ENCODE results near the gene EPDR1.
"Not testable (repeated sequence)": the region's sequence is repeated elsewhere in the genome, so short reads cannot be mapped to it uniquely, and the experiment has no call there.

The EPDR1 gene

DNA sequence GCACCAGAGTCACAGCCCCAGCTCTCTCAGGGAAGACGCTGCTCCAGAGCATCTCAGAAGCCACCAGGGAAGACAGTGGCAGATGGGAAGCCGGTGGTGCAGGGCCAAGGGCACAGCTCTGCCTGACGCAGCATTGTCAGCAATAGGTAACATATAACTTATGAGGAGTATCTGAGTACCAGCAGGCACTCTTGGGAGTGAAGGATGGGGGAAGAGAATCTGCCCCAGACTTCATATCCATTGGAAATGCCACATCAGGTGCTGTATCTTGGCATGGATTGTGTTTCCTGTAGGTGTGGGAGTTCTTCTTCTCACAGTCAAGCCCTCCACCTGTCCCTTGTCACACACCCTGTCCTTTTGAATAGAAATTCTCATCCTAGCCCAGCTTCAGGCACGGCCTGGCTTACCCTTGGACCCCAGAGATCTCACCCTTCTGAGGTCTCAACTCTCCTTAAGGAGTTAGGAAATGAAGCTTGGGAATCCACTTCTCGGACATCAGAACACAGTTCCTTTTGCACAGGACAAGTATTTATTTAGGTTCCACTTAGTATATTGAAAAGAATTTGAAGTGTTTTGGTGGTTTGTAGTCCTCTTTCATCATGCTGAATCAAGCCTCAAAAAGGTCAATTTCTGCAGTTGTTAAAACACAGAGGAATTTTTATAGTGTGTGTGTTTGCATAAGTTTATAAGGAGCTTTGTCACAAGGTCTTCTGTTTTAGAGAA is 9.9 kb downstream of the EPDR1 start:
- no peak for DNase-seq

DNA sequence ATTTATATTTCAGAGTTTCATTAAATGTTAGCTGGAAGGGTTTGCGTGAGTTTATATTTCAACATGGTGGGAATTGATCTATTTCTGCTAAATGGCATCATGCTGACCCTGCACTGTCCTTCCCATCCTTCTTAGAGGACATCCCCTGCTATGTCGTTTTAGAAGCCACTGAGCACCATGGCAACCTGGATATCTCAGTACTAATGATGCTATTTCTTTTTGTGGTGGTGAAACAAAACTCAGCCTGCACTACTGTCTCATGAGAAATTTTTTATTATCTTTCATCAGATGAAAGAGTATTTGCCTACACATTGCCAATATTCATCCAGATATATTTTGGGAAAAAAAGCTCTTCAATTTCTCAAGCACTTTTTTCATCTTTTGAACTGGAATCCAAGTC is 12.1 kb downstream of the EPDR1 start:
- DNase-seq: no peak

DNA sequence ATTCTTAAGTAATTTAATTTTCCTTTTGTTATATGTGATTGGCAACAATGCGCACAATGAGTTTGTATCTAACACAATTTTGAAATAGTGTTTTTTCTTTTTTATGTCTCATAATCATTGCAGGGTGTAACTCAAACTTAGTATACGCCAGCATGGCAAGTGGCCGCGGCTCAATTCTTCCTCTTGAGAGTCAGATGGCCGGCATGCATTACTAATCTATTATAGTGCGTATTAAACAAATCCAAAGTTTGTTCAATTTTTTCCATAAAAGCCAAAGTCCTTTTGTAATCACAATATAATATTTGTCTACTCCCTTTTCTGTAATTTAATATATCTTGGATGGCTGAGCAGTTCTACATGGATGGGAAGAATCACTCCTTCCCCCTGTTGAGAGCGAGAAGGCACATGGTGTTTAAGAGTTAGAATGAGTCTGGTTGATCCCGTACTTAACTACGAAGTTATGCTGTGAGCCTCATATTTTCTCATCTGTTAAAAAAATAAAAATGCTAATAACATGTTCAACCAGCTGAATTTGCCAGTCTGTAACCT is 12.7 kb downstream of the EPDR1 start:
- DNase-seq: no peak

DNA sequence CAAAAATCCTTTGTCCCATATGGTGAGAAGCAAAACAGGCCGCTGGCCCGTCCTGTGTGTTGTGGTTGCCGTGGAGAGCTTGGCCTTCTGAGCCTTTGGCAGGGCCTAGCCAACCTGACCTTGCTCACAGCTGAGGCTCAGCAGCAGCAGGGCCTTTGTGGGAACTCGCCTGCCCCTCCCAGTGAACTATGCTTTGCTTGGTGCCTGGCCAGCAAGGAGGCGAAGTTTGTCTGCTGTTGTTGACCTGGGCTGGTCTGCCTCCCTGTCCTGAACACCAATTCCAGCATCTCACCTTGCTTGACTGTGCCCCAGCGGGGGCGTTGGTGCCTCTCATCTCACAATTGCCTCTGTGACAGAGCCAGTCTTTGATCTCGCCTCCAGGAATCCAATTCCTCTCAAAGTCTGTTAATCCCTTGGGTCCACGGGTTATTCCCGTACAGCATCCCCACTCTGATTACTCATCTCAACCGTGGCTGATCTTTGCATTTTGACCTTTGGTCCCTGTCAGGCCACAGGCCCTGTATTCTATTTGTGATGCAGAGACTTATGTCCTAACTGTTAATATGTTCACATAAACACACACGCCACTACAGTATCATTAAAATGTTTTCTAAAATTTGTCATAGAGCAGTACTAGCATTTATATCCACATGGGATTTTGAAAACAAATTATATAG is 22.6 kb downstream of the EPDR1 start:
- no peak for DNase-seq

DNA sequence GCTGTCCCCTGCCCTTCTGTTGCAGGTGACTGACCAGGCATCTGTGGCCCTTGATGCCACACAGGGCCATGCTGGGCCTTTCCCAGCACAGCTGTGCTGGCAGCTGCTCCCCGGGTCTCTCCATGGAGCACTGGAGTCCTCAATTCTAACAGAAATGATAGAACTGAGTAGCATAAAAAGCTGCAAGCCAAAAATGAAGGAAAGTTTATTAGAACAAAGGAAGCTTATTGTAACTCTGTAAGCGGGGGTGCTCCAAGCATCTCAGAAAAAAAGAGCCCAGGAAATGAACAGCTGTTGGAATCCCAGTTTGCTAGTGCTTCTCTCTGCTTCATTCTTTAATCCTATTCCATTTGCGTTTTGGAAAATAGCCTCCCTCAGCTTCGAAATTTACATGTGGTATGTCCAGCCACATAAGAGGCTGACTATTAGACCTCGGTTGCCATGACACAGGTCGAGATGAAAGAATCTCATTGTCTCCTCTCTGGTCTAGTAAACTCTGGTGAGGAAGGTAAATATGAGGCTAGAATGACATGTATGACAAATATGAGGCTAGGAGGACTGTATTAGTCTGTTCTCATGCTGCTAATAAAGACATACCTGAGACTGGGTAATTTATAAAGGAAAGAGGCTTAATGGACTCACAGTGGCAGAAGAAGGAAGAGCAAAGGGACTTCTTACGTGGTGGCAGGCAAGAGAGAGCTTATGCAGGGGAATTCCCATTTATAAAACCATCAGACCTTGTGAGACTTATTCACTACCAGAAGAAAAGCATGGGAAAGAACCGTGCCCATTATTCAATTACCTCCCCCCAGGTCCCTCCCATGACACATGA is 23.7 kb downstream of the EPDR1 start:
- DNase-seq: no peak

DNA sequence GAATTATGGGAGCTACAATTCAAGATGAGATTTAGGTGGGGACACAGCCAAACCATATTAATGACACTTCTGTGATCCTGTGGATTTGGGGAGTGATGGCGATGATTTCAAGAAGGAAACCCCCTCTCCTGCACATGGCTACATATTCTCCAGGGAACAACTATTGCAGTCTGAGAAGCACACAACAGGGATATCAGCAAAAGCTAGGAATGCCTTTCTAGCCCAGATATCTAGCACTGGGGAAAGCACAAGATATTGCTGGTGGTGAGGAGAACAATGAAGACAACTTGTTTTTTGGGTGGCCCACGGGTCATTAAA is 24.3 kb downstream of the EPDR1 start:
- no peak for DNase-seq

DNA sequence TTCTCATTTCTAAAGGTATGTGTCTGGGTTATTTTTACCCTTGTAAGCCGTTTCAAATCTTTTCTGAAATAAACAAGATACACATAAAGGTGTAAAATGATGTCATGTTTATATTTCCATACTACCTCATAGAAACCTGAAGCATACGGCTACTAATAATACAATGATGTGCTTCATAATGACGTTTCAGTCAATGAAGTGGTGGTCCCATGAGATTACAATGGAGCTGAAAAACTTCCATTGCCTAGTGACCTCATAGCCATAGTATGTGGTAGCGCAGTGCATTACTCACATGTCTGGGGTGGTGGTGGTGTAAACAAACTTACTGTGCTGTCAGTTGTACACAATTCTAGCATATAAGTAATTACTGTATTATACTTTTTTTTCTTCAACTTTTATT is 24.9 kb downstream of the EPDR1 start:
- DNase-seq: no peak

DNA sequence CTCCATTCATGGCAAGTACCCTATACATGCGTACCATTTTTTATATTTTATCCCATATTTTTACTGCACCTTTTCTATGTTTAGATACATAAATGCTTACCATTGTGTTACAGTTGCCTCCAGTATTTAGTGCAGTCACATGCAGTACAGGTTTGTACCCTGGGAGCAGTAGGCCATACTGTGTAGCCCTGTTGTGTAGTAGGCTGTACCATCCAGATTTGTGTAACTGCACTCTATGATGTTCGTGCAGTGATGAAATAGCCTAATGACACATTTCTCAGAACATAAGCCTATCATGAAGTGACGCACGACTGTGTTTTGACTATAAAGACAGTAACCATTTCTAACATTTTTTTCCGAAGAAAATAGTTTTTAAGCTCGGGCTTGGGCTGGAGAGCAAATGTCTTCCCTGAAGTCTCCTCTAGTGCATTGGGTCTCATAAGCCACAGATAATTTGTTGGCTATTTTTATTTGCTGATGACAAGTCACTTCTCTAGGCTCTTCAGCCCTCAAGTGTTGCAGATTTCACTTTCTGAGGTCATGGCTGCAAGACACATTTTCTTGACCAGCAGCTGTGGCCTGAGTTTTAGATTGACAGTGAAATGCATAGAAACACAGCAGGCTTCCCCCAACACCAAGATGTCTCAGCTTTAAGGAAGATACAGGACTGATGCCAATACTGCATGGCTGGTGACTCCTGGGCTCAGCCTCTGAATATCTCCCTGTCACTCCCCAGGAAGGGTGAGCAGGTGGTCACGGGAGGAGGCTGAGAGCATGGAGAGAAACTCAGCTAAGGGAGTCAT is 26.9 kb downstream of the EPDR1 start:
- no peak for DNase-seq

DNA sequence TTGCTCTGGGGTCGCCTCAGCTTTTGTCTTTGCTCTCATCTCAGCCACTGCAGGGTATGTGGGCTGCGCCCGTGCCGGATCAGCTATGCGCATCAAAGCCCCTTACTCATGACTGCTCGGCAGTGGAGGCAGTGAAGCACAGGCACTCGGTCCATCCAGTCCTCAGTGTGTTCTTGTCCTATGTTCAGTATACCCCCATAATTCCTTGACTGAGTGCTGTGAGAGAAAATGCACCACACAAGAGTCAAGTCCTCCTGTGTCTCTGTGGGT is 27.4 kb downstream of the EPDR1 start:
- no peak for DNase-seq

DNA sequence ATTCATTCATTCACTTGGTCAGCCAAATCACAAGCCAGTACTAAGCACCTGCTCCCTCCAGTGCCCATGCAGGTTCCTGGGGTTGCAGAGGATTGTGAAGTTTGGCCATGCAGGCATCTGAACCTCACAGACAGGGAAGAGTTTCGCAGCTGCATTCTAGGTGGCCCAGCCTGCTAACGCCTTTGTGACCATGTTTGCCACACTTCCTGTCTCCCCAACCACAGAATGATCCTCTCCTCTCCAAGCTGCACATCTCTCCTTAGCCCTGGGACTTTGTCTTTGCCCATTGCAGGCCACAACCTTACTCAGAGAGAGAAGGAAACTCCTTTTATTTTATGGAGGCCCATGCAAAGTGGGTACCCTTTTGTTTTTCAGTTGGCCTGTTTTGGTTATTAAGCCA is 31.8 kb downstream of the EPDR1 start:
- peak in 1 of 4 experiments; percentile 22 for DNase-seq

DNA sequence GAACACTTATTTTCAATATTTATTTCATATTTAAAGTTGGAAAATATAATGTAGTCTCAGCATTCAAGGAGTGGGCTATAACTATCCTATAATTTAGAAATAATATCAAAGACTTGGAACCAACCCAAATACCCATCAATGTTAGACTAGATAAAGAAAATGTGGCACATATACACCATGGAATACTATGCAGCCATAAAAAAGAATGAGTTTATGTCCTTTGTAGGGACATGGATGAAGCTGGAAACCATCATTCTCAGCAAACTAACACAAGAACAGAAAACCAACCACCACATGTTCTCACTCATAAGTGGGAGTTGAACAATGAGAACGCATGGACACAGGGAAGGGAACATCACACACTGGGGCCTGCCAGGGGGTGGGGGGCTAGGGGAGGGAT is 33.8 kb downstream of the EPDR1 start:
- not testable (repeated sequence) for DNase-seq

DNA sequence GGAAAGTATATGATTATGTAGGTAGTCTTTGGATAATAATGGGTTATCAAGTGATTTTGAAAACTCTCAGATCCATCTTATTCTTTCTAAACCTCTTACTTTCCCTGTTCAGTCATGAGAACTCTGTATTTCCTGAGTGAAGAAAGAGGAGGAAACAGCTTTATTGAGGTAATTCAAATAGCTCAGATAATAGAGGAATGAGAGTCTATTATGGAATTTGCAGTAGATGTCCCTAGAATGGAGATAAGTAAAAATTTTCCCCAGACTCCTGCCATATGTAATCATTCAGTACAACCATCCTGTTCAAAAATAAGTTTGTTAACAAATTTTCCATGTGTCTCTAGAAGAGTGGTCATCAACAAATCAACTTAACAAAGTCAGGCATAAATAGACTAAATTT is 36.4 kb downstream of the EPDR1 start:
- DNase-seq: no peak

DNA sequence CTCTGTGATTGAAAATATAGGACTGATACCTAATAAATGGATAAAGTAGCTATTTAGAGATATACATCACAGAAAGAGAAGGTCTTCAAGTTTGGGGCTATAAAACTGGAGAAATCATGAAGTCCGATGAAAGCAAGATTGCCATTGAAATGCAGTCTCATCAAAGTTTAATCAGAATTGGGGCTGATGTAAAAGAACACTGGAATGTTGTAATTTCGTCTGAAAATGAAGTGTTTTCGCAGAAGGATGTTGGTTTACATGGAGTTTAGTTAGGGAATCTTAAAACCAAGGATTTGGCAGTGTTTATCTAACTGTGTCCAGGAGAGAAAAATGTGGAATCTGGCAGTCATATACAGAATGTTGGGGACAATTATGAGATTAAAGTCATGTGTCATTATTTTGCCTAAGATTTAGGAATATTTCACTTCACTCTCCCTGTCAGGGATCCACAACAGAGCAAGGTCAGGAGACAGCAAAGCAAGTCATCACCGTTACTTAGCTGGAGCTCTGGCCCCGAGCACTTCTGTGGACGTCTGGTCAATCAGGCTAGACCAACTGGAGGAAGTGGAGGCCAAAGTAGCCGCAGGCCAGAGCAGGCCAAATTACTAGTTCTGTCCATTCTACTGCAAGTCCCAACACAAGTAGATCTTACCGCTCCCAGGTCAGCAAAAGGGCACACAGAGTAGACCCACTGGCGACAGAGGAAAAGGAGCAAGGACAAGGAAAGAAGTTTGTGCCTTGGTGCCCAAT is 37.0 kb downstream of the EPDR1 start:
- DNase-seq: no peak

DNA sequence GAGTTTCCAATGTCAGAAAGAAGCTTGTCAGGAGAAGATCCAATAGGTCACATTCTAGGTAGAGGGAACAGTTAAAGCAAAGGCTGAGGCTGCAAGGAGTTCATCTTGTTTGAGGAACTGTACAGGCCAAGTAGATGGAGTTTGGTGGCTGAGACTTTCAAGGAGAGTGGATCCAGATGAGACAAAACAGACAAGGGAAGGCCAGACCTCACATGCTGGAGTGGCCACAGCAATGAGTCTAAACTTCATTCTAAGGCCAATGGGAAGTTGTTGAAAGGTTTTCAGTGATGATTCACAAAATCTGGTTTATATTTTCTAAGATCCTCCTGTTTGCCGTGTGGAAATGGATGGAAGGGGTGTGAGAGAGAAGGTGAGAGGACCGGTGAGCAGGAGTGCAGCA is 40.0 kb downstream of the EPDR1 start:
- no peak for DNase-seq

DNA sequence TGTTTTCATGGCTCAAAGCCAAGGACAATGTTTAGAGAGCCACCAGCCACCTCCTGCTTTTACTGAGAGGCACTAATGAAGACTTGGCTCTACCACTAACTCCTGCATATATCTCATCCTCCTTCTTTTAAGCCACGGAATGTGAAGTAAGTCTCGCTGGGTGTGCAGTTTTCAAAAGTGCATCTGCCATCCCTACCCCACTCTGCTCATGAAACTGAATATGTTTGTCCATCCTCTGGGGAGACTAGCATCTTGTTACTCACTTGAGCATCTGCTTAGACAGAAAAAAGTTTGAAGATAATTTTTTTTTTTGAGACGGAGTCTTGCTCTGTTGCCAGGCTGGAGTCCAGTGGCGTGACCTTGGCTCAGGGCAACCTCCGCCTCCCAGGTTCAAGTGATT is 40.8 kb downstream of the EPDR1 start:
- no peak for DNase-seq

DNA sequence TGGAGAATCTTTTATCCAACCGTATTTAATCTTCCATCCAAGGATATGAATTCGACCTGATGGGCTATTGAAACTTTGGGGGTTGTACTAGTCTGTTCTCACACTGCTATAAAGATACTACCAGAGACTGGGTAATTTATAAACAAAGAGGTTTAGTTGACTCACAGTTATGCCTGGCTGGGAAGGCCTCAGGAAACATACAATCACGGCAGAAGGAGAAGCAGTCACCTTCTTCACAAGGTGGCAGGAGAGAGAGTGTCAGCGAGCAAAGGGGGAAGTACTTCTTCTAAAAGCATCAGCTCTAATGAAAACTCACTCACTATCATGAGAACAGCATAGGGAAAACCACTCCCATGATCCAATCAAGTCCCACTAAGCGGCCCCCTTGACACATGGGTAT is 43.8 kb downstream of the EPDR1 start:
- no peak for DNase-seq

DNA sequence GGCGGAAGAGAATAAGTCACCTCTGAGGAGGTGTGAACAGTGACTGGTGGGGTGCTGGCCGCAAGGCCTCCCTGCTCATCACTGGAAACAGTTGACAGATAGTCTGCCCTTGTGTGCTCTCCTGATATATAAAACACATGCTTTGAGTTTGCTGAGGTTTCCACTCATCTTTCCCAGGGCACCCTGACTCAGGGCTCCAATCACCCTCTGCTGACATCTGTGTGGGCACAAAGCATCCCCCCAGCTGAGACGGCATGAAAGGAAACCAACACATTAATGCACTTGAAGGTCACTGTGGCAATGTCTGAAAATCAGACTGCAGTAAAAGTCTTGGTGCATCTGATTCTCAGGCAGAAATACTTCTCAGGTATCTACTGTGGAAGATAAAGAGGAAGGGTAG is 49.8 kb downstream of the EPDR1 start:
- no peak for DNase-seq

DNA sequence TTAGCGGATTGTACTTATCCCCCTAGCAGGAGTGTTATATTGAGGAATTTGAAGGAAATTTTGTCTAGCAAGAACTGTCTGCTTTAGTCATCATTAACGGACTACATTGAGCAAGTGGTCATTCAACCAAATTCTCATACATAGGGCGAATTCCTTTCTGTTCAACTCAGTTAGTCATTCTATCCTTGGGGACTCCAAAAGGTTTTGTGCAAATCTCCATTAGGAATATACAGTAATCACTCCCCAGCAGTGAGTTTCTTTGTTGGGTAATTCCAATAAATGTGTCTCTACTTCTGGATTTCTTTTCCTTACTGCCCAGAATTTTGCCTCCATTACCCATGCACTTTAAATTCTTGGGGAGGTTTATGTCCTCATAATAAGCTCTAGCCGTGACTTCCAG is 51.1 kb downstream of the EPDR1 start:
- DNase-seq: no peak

DNA sequence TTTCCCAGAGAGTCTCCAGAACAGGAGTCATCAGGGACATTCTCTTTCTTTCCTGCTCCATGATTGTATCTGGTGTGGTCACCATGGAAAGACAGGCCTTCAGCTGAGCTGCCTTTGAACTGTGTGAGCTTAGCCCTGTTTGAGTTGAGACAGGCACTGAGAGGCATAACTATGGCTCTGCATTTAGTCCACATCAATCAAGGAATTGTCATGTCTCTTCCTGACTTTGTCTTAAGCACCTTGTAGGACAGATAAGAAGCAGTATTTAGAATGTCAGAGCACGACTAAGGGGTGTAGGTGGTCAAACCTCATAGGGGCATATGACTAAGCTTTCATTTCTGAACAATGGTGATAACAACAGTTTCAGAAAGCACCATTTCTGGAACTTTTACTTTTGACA is 53.5 kb downstream of the EPDR1 start:
- no peak for DNase-seq

DNA sequence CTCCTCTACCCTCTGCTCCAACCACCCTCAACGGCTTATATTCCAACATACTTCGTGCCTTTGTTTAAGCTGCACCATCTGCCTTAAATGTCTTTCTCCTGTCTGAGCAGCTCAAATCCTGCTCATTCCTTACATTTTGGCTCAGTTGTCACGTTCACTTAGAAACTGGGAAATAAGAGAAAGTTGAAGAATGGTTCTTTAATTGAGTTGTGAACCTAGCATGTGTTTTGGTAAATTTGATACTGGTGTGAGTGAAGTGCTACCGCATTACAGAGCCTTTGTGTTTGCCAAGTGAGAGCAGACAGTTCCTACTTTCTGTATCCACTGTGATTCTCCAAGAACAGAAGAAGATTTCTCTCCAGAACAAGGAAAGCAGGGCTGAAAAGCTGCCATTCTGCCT is 54.3 kb downstream of the EPDR1 start:
- DNase-seq: no peak

DNA sequence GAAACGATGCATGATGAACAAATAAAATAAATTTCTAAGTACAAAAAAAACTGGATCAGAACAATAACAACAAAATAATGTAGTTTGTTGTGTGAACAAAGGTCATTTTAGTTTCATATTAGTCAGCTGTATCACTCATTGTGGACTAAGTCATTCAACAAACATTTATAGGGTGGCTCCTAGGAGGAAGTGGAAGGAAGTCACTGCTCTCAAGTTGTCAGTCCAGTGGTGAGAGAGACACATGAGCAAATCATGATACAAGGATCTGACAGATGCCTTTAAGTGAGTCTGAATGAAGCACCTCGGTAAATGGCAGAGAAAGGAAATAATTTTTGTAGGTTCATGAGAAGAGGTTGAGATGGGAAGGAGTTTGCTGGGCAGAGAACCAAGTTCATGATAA is 56.8 kb downstream of the EPDR1 start:
- DNase-seq: peak in 2 of 4 experiments; percentile 32 to 44

DNA sequence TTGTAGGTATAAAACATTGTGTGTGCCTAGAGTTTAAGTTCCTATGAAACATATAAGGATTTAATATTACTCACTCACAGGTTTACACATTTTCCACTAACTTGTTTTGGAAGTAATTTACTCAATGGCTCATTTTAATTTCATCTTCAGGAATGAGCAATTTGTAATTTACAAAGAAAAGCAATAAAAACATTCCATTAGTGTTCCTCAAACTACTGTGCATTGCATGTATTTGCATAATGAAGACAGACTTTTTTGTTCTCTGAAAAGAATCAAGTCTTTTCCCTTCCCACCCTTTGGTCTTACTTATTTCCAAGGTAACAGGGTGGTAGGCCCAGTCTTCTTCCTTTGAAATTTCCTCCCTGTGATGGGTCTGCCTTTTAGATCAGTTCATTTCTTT is 61.2 kb downstream of the EPDR1 start:
- DNase-seq: no peak
